T-helper 2 cell treated with Interferon-gamma antibody and Interleukin-4, amounts not matched to agents 5 μg/mL and 100 μg/mL, for 36 hours (primary cell): Measurements from ENCODE around the gene MAFG.
A peak's percentile ranks its signal among the peaks of the same experiment; 100 is the strongest.

Experiments
- DNase-seq: peaks from one replicate; pipeline ENCODE4 v3.0.0; 2021; ENCODE audit warnings: low spot score
- H3K27ac Mint-ChIP-seq: one replicate; pipeline ENCODE4 v1.8.0; 2021; ENCODE audit warnings: mild to moderate bottlenecking, mixed read lengths
- H3K27me3 Mint-ChIP-seq: one replicate; pipeline ENCODE4 v1.8.0; 2021; ENCODE audit warnings: low read depth, mixed read lengths
- H3K36me3 Mint-ChIP-seq: one replicate; pipeline ENCODE4 v1.8.0; 2021; ENCODE audit warnings: low read depth, mixed read lengths
- H3K4me1 Mint-ChIP-seq: one replicate; pipeline ENCODE4 v1.8.0; 2021; ENCODE audit warnings: low read depth, mixed read lengths
- H3K4me3 Mint-ChIP-seq: one replicate; pipeline ENCODE4 v1.8.0; 2022; ENCODE audit warnings: mild to moderate bottlenecking, moderate library complexity, mixed read lengths
- H3K9me3 Mint-ChIP-seq: one replicate; pipeline ENCODE4 v1.8.0; 2021; ENCODE audit warnings: mixed read lengths

The MAFG gene

DNA sequence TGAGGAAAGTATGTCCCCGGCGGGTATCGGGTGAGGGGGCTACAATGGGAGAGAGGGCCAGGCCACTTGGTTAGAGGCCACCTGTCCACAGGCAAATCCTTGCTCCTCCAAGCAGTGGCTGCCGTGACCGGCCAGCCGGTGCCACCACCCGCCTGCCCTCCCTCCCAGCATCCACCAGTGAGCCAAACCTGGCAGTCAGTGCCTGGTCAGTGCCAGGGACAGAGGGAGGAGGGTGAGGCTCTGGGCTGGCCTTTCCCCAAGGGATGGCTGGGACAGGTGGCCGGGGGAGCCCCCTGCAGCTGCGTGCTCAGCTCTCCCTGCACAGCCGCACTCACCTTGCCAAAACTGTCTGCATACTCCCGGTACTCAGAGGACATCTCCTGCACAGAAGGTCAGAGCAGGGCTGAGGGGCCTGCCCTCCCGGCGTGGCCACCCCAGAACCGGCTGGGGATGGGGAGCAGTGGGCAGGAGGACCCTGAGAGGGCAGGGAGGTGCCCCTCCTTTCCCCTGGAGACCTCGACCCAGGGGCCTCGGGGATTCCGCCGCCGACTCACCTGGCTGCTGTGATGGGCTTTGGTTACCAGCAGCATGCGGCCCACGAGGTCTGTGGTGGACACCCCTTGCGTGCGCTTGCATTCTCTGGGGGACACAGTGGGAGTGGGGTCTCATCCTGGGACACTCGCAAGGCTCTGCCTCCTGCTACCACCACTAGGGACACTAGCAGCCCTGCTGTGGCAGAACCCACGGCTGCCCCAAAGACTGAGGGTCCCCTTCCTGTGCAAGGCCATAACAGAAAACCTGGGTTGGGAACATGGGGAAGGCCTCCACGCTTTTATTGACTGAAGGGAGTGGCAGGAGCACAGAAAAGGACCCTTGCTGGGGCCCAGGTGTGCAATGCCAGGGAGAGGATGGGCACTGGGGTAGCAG is 20.1 kb downstream of the MAFG start:
- peaks cover 15% of the 10 kb centered on the region for H3K36me3 Mint-ChIP-seq
- H3K4me3 Mint-ChIP-seq, result no peak overlapping the region
- H3K9me3 Mint-ChIP-seq, result no peaks in the 10 kb centered on the region

DNA sequence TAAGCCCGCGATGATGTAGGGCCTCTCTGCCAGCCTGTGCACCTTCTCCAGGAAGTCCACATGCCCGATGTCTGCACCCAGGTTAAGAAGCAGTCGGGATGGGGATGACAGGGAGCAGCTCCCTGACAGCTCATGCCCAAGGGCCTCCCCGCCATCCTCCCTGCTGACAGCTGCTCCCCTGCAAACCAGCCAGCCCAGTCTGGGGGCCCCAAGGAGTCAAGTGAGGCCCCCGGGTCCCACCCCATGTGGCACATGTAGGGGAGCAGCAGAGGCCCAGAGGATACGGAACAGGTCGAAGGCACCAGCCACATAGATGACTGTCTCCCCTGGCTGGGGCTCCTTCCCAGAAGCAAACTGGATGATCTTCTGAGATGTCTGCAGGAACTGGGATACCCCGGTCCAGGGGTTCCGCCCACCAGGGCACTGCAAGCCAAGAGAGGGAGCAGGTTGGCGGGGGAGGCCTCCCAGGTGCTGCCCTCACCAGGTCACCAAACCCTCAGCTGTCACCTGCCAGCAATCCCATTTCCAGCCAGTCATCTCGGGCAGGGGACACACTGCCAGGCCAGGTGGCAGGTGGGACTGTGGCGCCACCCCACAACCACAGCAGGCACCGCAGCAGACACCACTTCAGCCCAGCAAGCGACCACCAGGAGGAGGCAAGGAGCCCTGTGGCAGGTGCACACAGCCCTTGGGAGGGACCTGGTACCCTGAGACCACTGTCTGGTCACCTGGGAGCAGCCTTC is 20.9 kb downstream of the MAFG start:
- Mint-ChIP-seq H3K4me1 (peaks cover 8% of the 10 kb centered on the region), H3K27ac (no peak overlapping the region), H3K36me3 (peaks cover 9% of the 10 kb centered on the region), H3K4me3 (no peak overlapping the region), H3K27me3 (no peaks in the 10 kb centered on the region), H3K9me3 (no peaks in the 10 kb centered on the region)
- no peak for DNase-seq

More for the DNA sequence above, 20.1 kb downstream of the MAFG start:
- peaks cover 8% of the 10 kb centered on the region for H3K4me1 Mint-ChIP-seq
- no peak overlapping the region for H3K27ac Mint-ChIP-seq
- no peaks in the 10 kb centered on the region for H3K27me3 Mint-ChIP-seq
- DNase-seq, result no peak

DNA sequence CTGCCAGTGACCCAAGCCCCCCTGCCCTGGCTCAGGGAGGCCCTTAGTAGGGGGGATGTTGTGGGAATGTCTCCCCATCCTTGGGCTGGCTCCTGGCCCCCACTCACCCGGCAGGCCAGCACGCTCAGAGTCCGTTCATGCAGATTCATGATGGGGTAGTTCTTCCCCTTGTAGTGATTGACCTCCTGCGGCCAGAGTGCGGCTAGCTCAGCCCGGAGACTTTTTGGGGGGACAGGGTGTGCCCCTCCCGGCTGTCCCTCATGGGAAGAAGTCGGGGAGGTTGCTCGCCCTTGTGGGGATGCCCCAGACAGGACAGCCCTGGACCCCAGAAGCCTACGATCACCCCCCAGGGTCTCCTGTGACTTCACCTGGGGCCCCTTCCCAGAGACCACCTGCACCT is 21.5 kb downstream of the MAFG start:
- no peak for DNase-seq
- Mint-ChIP-seq H3K9me3 (no peaks in the 10 kb centered on the region), H3K4me3 (no peak overlapping the region), H3K4me1 (peaks cover 8% of the 10 kb centered on the region), H3K36me3 (peaks cover 12% of the 10 kb centered on the region), H3K27me3 (peaks cover 4% of the 10 kb centered on the region), H3K27ac (no peak overlapping the region)

- no peak for DNase-seq
- peaks cover 6% of the 10 kb centered on the region for H3K27me3 Mint-ChIP-seq
- H3K36me3 Mint-ChIP-seq, result peaks cover 17% of the 10 kb centered on the region
- H3K27ac Mint-ChIP-seq, result no peak overlapping the region
- H3K4me1 Mint-ChIP-seq, result peaks cover 10% of the 10 kb centered on the region
- H3K9me3 Mint-ChIP-seq, result no peaks in the 10 kb centered on the region
- H3K4me3 Mint-ChIP-seq, result no peak overlapping the region
Measured at GRCh38 chr17:81905424-81905875, 22.1 kb downstream of the MAFG start.

GRCh38 chr17:81904600-81905423 is 22.7 kb downstream of the MAFG start:
- DNase-seq, result no peak
- Mint-ChIP-seq H3K27ac (no peak overlapping the region), H3K4me3 (no peak overlapping the region), H3K27me3 (peaks cover 6% of the 10 kb centered on the region), H3K36me3 (peaks cover 21% of the 10 kb centered on the region), H3K9me3 (no peaks in the 10 kb centered on the region), H3K4me1 (peaks cover 6% of the 10 kb centered on the region)

- no peaks in the 10 kb centered on the region for H3K9me3 Mint-ChIP-seq
- no peak overlapping the region for H3K27ac Mint-ChIP-seq
- peaks cover 22% of the 10 kb centered on the region for H3K36me3 Mint-ChIP-seq
- no peak for DNase-seq
- H3K27me3 Mint-ChIP-seq, result peaks cover 6% of the 10 kb centered on the region
- peaks cover 2% of the 10 kb centered on the region for H3K4me1 Mint-ChIP-seq
- H3K4me3 Mint-ChIP-seq, result no peak overlapping the region
Measured at GRCh38 chr17:81903896-81904599, 23.5 kb downstream of the MAFG start.

DNA sequence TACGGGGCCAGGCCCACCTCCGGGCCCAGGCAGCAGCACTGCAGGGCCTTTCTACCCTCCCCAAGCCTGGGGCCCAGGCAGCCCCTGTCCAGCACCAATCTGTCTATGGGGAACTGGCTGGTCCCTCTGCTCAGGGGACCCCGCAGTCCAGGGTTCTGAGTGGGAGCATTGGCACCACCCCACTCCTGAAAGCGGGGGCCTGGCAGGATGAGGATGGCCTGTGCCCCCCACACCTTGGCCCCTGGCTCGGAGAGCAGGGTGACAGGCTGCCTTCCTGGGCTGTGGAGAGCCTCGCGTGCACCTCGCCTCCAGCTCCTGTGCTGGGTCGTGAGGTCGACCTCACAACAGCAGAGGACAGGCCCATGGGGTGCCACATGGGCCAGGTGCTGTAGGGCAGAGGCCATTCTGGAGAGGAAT is 24.1 kb downstream of the MAFG start:
- Mint-ChIP-seq H3K4me3 (no peak overlapping the region), H3K36me3 (peaks cover 22% of the 10 kb centered on the region), H3K27ac (no peak overlapping the region), H3K4me1 (peaks cover 2% of the 10 kb centered on the region), H3K9me3 (no peaks in the 10 kb centered on the region), H3K27me3 (peaks cover 6% of the 10 kb centered on the region)
- no peak for DNase-seq

- Mint-ChIP-seq H3K4me1 (peaks cover 2% of the 10 kb centered on the region), H3K27ac (no peak overlapping the region), H3K4me3 (no peak overlapping the region), H3K27me3 (peaks cover 6% of the 10 kb centered on the region), H3K9me3 (no peaks in the 10 kb centered on the region), H3K36me3 (peaks cover 22% of the 10 kb centered on the region)
- no peak for DNase-seq
Measured at GRCh38 chr17:81902653-81903414, 24.7 kb downstream of the MAFG start.

DNA sequence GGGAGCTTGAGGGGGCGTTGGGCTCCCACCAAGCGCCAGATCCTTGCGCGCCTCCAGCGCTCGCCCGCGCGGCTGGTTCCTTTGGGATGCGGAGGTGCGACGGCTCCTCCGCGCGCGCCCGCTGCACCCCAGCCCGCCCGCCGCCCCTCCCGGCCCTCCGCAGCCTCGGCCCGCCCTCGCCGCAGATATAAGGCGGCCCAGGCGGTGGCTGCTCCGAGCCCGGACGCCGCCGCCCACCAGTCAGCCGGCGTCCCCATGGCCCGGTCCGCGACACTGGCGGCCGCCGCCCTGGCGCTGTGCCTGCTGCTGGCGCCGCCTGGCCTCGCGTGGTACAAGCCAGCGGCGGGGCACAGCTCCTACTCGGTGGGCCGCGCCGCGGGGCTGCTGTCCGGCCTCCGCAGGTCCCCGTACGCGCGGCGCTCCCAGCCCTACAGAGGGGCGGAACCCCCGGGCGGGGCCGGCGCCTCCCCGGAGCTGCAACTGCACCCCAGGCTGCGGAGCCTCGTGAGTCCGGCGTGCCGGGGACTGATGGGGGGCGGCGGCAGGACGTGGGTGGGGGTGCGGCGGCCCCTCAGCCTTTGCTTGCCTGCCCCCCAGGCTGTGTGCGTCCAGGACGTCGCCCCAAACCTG is 25.4 kb downstream of the MAFG start, which contains the start of gene NPB:
TSS of gene NPB (plus strand) at position 216 of the 630 bp plus-strand sequence. CDS start at position 256, 40 bp downstream.
- Mint-ChIP-seq H3K27me3 (peaks cover 6% of the 10 kb centered on the region), H3K4me3 (no peak within 1 kb of the TSS), H3K36me3 (peaks cover 22% of the 10 kb centered on the region), H3K4me1 (peaks cover 2% of the 10 kb centered on the region), H3K9me3 (no peaks in the 10 kb centered on the region), H3K27ac (no peak within 1 kb of the TSS)
- no peak for DNase-seq

- Mint-ChIP-seq H3K9me3 (no peaks in the 10 kb centered on the region), H3K27ac (no peak overlapping the region), H3K4me3 (peak overlapping the region; percentile 32), H3K4me1 (peaks cover 2% of the 10 kb centered on the region), H3K27me3 (peaks cover 6% of the 10 kb centered on the region), H3K36me3 (peaks cover 17% of the 10 kb centered on the region)
- no peak for DNase-seq
Measured at GRCh38 chr17:81901167-81902022, 26.1 kb downstream of the MAFG start.

- Mint-ChIP-seq H3K9me3 (no peaks in the 10 kb centered on the region), H3K27ac (no peak overlapping the region), H3K36me3 (peaks cover 21% of the 10 kb centered on the region), H3K27me3 (peaks cover 6% of the 10 kb centered on the region), H3K4me1 (peaks cover 2% of the 10 kb centered on the region), H3K4me3 (no peak overlapping the region)
- no peak for DNase-seq
Measured at GRCh38 chr17:81900181-81900820, 27.2 kb downstream of the MAFG start.
